T-helper 1 cell (primary cell): Measurements from ENCODE around the gene GDNF.
"Not testable (repeated sequence)": the region's sequence is repeated elsewhere in the genome, so short reads cannot be mapped to it uniquely, and the experiment has no call there.

Experiments used
- DNase-seq, 5 donors: peaks; one replicate each; pipeline ENCODE4 v3.0.0-alpha.2; 2012 to 2020
- total RNA-seq, 4 donors: gene quantifications; one replicate each; lab custom pipeline; 2026; lab: John Stamatoyannopoulos, UW

GDNF gene, protein sequence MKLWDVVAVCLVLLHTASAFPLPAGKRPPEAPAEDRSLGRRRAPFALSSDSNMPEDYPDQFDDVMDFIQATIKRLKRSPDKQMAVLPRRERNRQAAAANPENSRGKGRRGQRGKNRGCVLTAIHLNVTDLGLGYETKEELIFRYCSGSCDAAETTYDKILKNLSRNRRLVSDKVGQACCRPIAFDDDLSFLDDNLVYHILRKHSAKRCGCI
- 0 reads per million in 4 donors for total RNA-seq

DNA sequence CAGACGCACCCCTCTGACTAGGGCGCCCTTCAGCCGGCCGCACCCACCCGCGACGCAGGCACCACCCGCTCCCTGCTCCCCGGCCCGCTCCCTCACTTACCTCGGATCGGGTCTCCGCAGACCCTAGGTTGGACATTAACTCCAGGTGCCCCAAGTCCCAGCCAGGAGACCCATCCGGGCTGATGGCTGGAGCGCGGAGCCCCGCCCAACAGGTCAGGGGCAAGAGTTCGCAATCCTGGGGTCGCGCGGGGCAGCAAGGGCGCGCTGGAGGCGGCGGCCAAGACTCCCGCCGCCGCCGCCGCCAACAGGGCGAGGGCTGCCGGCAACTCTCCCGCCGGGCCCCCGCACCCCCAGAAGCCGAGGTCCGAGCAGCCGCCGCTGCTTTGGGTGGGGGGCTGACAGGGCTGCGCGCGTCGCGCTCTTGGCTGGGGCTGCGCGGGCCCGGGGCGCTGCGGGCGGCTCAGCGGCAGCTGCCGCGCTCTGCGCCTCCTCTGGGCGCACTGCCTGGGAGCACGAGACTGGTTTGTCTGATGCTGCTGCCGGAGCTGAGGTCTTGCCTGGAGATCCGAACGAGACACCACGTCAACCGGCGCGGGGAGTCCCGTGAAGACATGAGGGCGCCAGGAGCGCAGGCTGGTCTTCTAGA is at the start of gene GDNF:
TSS of gene GDNF (minus strand) at position 635 of the 646 bp plus-strand sequence. CDS start 5,245 bp downstream, outside the sequence.
- no peak for DNase-seq

DNA sequence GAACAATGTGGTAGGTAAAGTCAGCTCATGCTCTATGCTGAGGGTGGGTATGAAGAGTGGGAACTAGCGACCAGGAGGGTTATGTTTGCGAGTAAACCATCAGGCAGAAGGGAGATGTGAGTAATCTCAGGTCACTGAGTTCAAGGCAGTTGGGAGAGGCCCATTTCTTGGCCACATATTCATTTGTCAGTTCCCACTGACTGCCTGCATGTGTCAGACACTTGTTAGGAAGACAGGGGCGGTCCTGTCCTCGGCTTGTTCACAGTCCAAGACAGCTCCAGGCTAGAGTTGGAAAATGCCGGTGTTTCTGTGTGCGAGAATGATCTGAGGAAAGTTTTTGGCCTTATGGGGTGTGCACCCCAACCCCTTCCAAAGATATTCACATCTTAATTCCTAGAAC is 48.6 kb upstream of the GDNF start:
- DNase-seq = no peak

DNA sequence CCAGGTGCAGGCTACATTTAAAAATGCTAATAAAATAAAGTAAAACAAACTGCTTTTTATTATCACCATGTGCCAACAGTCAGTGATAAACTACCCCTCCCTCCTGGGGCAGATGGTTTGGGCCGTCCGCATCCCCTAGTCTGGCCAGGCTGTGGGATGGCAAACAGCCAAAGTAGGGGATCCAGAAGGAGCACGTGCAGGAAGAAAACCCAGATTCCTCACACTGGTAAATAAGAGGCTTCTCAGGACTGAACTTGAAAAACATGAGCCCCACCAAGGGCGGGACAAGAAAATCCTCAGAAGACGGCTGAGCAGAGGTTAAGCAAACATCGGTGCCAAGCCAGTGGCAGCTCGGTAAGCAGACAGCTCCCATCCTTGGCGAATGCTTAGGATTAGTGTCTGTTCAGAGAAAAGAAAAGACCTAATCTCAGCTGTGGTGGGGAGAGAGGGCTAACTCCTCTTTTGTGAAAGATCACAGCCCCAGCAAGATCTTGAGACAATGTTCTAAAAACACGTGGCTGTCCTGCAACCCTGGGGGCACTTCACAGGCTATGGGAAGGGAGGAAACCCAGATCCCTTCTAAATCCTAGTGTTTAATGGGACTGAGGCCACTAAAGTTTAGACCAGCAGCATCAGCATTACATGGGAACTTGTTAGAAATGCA is 46.5 kb upstream of the GDNF start:
- DNase-seq = no peak

DNA sequence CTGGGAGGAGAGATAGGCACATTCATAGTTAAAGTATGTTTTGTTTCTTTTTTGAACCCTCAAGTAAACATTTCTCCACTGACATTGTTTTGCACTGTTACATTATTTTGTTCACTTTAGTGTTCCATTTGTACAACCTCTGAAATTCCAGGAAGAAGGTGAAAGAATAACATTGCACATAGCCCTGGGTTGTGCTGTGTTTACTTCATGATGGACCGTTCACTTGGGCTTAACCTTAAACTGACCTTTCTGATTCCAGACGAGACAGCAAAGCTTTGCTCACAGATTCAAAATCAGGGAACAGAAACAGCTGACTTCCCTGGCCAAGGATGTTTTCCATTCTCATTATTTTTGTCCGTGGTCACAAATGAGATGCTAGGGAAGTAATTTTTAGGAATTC is 42.8 kb upstream of the GDNF start:
- DNase-seq = no peak

DNA sequence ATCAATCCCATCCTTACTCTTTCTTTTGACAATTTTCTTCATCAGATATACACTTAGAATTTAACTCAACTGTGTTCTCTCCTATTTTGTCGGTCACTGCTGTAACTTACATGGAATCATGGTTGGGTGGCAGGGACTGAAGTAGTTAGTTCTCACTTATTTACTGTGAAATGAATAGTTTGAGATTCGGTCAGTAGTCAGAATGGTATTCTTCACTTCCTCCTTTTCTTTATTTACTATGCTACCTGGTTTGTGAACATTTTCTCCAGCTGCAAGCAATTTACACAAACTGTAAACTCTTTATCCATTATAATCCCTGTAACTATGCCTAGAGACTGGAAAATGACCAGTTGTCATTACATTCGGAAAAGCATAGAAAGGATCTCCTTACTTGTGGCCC is 41.5 kb upstream of the GDNF start:
- no peak for DNase-seq

DNA sequence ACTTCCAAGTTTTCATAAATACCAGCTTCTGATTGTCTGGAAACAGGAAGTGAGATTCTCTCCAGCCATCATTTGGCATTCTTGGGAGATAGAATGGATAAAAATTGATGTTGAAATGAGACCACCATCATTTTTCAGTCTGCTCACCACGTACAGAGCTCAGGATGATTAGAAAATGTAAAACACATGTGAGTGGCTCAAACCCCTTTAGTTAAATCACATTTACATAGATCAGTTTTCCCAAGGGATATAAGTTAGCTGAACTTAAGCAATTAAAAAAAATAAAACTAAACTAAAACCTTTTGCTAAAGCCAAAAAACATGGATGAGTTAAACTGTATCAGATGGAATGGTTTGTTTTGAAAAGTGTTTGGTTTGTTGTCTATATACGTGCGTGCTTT is 37.1 kb upstream of the GDNF start:
- DNase-seq = no peak

GRCh38 chr5:37876245-37876644 is 36.4 kb upstream of the GDNF start:
- DNase-seq = no peak

- no peak for DNase-seq
Observed at GRCh38 chr5:37875051-37875787, 35.4 kb upstream of the GDNF start.

DNA sequence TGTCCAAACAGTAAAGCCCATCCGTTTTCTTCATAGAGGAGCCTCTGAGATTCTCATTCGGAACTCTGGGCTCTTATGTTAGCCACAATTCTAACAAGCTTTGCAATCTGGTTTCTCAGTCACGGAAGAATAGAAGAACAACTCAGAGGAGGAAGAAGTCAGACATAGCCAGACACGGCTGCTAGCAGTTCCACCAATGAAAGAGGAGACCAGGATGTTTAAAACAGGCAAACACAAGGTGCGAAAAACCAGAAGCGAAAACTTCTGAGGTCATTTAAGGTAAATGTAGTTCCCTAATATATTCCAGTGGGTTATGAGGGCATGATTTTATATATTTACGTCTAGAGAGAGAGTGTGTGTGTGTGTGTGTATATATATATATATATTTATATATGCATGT is 34.1 kb upstream of the GDNF start:
- DNase-seq = no peak

GRCh38 chr5:37871023-37871815 is 31.4 kb upstream of the GDNF start:
- DNase-seq = no peak

GRCh38 chr5:37869216-37869615 is 29.4 kb upstream of the GDNF start:
- no peak for DNase-seq

- DNase-seq = no peak
Observed at GRCh38 chr5:37867654-37868053, 27.8 kb upstream of the GDNF start.

DNA sequence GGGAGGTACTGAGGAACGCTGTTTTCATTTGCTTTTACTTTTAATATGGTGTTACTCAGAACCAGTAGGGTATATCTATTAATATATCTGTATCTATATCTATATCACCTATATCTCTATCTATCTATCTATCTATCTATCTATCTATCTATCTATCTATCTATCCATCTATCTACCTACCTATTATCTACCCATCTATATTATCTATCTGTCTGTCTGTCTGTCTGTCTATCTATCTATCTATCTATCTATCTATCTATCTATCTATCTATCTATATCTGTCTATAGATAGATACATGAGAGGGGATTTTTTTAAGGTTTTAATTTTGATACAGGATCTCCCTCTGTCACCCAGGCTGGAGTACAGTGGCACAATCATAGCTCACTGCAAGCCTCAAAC is 23.1 kb upstream of the GDNF start:
- DNase-seq = not testable (repeated sequence)

- no peak for DNase-seq
Observed at GRCh38 chr5:37860206-37860605, 20.4 kb upstream of the GDNF start.

- no peak for DNase-seq
Observed at GRCh38 chr5:37859805-37860204, 20.0 kb upstream of the GDNF start.

DNA sequence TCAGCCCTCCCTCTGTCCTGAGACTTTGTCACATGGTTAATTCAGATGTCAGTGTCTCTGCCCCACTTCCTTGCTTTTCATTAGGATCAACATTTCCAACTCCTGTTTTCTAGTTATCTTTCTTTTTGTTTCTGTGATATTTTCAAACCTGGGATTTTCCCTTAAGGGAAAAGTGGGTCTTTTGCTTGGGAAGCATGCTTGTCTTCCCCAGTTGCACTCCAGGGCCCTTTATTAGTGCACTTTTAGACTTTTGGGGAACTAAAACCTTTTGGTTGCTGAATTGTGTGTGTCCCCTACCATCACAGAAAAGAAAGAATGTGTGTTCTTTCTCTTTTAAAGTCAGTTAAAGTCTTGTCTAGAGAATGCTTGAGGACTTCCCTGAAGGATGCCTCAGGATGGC is 18.4 kb upstream of the GDNF start:
- DNase-seq = no peak

DNA sequence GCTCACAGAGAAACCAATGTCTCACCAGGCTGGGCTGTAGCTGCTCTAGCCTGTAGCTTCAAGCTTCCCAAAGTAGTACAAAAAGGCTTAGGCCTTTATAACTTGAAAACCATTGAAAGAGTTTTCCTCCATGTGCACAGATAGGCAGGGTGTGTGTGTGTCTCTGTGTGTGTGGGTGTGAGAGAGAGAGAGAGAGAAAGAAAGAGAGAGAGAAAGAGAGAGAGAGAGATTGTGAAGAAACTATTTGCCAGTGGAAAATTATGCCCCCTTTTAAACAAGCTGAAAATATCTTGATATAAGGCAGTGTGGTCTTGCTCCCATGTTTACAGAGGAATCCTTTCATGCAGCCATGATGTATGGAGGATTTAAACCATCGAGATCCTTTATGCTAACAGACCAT is 17.9 kb upstream of the GDNF start:
- no peak for DNase-seq

GRCh38 chr5:37855438-37855837 is 15.6 kb upstream of the GDNF start:
- no peak for DNase-seq

DNA sequence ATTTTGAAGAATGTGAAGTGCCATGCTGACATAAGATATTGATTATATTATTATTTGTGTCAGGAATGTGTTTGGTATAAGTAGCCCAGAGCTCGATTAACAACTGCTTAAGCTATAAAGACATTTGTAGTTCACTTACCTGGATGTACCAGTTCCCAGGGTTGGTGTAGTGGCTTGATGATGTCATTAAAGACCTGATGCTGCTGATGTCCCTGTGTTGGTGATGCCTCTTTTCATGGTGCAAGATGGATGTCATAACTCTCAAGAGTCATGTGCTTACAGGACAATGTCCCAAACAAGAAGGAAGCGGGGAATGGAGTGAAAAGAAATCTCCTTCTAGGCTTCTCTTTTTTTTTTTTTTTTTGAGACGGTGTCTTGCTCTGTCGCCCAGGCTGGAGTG is 11.5 kb upstream of the GDNF start:
- DNase-seq = no peak

DNA sequence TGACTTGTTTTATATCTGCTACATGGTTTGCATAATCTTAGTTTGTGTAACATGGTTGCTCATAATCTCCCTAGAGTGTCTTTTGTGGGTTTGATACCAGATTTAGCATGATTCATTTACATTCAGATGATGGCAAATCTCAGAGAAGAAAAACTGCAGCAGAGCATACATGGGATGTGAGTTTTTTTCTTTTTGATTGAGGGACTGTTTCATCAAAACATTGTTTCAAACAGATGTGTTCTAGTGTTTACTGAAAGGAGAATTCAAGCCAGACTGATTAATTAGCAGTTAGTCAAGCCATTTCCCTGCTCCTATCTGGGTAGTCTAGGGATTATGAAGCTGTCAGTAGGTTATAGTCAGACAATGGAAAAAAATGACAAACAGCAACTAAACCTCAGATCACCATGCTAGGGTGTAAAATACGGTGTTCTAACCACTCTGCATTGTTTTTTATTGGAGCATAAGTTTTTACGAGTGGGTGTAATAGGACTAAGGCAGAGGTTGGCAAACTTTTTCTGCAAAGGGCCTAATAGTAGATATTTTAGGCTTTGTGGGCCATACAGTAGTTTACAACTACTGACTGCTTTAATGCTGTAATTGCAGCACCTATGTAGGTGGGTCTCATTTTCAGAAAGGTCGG is 10.5 kb upstream of the GDNF start:
- DNase-seq = no peak

DNA sequence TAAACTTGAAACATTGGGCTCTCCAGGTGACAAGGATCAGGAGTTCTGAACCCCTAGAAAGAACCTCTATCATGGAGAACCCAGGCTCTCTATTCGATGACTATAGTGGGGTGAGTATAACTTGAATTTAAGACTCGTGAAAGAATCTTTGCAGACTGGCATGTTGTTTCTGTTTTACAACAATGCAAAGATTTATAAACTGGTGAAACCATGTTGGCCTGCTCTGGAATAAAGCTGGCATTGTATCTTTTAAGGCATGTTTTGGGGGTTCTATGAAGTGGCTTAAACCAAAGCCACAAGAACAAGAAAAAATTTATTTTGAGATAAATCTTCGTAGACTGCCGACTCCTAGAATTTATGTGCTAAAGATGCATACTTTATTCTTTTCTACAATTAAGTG is 9.8 kb upstream of the GDNF start:
- DNase-seq = no peak

DNA sequence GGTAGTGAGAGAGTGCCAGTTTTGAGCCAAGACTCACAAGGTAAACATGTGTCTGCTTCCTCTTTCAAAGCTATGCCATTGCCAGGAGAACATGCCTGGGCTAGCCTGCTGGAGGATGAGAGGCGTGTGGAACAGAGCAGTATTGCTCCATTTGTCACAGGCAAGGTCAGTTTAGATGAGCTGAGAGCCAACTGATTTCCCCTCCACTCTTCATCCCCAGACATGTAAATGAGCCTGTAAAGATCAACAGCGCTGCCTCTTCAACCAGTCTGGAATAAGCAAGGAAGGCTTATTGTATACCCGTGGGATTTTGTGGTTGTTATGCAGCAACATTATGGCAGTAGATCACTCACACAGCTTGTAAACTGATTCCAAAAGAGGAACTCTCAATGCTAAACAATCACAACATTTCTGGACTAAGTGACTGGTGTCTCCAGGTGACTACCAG is 8.2 kb upstream of the GDNF start:
- DNase-seq = no peak
